ENCODE measurements around the gene HECTD4. TPM values are rescaled to one million over a fixed set of nuclear protein-coding genes. Genes with fewer than 3 reads are reported as not detected.

Gene HECTD4
- total RNA-seq, 2 experiments from 2014 or later = 34.5 to 62.4 TPM

DNA sequence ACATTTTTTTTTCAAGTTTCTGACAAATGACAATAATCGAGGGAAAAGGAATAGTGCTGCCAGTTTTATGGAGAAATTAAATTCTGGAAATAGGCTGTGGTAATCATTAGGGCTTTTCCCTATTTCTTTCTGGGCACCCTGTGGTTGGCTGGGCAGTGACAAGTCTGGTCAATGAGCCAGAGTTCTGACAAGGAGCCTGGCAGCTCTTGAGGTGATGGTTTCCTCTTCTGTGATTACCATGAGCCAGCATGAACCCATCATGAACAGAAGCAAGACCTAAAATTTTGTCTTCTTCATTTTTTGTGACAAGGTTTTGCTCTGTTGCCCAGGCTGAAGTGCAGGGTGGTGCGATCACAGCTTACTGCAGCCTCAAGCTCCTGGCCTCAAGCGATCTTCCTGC, 141.1 kb downstream of the HECTD4 start:
- H3K79me2 ChIP-seq (ENCODE audit: insufficient read depth, low read depth, low read length) = no peaks in the 10 kb centered on the region
- peaks cover 79% of the 10 kb centered on the region for H3K36me3 ChIP-seq (ENCODE audit: insufficient read depth, low read length)
- no peak for TF ChIP-seq EZH2phosphoT487 (IDR thresholded peaks at IDR 0.05; ENCODE audit: borderline replicate concordance, low read depth, low read length)
- no peak for TF ChIP-seq CTCF (conservative IDR thresholded peaks at IDR 0.05; ENCODE audit: low read length)
- BruUV-seq (replicated peaks) = no TSS peak
- no peak overlapping the region for H3K4me2 ChIP-seq (ENCODE audit: low read length)
- no peaks in the 10 kb centered on the region for H3K9me2 ChIP-seq (ENCODE audit: insufficient read depth, low read length)
- intact Hi-C loops (cut with micrococcal nuclease; ENCODE audit: unreplicated experiment) = no loop called here
- POLR2A ChIA-PET = interaction anchor here (0.6 to 1.0 kb wide), 3 partner anchors 10 to 39 kb away, joined by 3 to 4 read pairs (median 3); no protein-coding TSS in a partner anchor
- H3K9me3 ChIP-seq (ENCODE audit: low read length) = no peaks in the 10 kb centered on the region
- H4K20me1 ChIP-seq (ENCODE audit: insufficient read depth, low read length) = no peaks in the 10 kb centered on the region
- H3K4me3 ChIP-seq (ENCODE audit: low read depth, low read length, poor library complexity, severe bottlenecking) = no peak overlapping the region
- no peaks in the 10 kb centered on the region for H3K4me1 ChIP-seq (ENCODE audit: insufficient read depth, low read length, poor library complexity, severe bottlenecking)
- no peak for DNase-seq (ENCODE audit: low spot score)
- H3K27ac ChIP-seq (ENCODE audit: low read depth, low read length, poor library complexity, severe bottlenecking) = no peak overlapping the region
- H2AFZ ChIP-seq (ENCODE audit: low read length) = no peak overlapping the region
- CTCF ChIA-PET (ENCODE audit: unreplicated experiment) = no interaction called here

GRCh38 chr12:112239881-112240280, 142.3 kb downstream of the HECTD4 start:
- Histone ChIP-seq H3K4me3 (ENCODE audit: low read depth, low read length, poor library complexity, severe bottlenecking) (no peak overlapping the region), H3K36me3 (ENCODE audit: insufficient read depth, low read length) (peaks cover 82% of the 10 kb centered on the region), H3K27ac (ENCODE audit: low read depth, low read length, poor library complexity, severe bottlenecking) (no peak overlapping the region), H3K9me3 (ENCODE audit: low read length) (no peaks in the 10 kb centered on the region), H2AFZ (ENCODE audit: low read length) (no peak overlapping the region), H3K9me2 (ENCODE audit: insufficient read depth, low read length) (no peaks in the 10 kb centered on the region), H3K4me2 (ENCODE audit: low read length) (no peak overlapping the region), H3K4me1 (ENCODE audit: insufficient read depth, low read length, poor library complexity, severe bottlenecking) (no peaks in the 10 kb centered on the region), H3K79me2 (ENCODE audit: insufficient read depth, low read depth, low read length) (no peaks in the 10 kb centered on the region), H4K20me1 (ENCODE audit: insufficient read depth, low read length) (no peaks in the 10 kb centered on the region)
- ChIA-PET CTCF (ENCODE audit: unreplicated experiment) (no interaction called here), POLR2A (interaction anchor here (0.6 kb wide), 1 partner anchor 131 kb away, joined by 3 read pairs; no protein-coding TSS in a partner anchor)
- TF ChIP-seq CTCF (conservative IDR thresholded peaks at IDR 0.05; ENCODE audit: low read length) = no peak
- no peak for TF ChIP-seq EZH2phosphoT487 (IDR thresholded peaks at IDR 0.05; ENCODE audit: borderline replicate concordance, low read depth, low read length)
- intact Hi-C loops (cut with micrococcal nuclease; ENCODE audit: unreplicated experiment) = no loop called here
- BruUV-seq (replicated peaks) = no TSS peak
- no peak for DNase-seq (ENCODE audit: low spot score)

GRCh38 chr12:112239020-112239419, 143.2 kb downstream of the HECTD4 start:
- Histone ChIP-seq H4K20me1 (ENCODE audit: insufficient read depth, low read length) (no peaks in the 10 kb centered on the region), H2AFZ (ENCODE audit: low read length) (no peak overlapping the region), H3K36me3 (ENCODE audit: insufficient read depth, low read length) (peaks cover 83% of the 10 kb centered on the region), H3K27ac (ENCODE audit: low read depth, low read length, poor library complexity, severe bottlenecking) (no peak overlapping the region), H3K4me1 (ENCODE audit: insufficient read depth, low read length, poor library complexity, severe bottlenecking) (no peaks in the 10 kb centered on the region), H3K9me3 (ENCODE audit: low read length) (no peaks in the 10 kb centered on the region), H3K4me3 (ENCODE audit: low read depth, low read length, poor library complexity, severe bottlenecking) (no peak overlapping the region), H3K79me2 (ENCODE audit: insufficient read depth, low read depth, low read length) (no peaks in the 10 kb centered on the region), H3K9me2 (ENCODE audit: insufficient read depth, low read length) (no peaks in the 10 kb centered on the region), H3K4me2 (ENCODE audit: low read length) (no peak overlapping the region)
- CTCF ChIA-PET (ENCODE audit: unreplicated experiment) = interaction anchor here (0.6 kb wide), 1 partner anchor 1268 kb away, joined by 3 read pairs; no protein-coding TSS in a partner anchor
- POLR2A ChIA-PET = interaction anchor here (0.8 to 1.7 kb wide), 2 partner anchors 12 to 326 kb away, joined by 3 to 4 read pairs; no protein-coding TSS in a partner anchor
- intact Hi-C loops (cut with micrococcal nuclease; ENCODE audit: unreplicated experiment) = no loop called here
- DNase-seq (ENCODE audit: low spot score) = no peak
- TF ChIP-seq EZH2phosphoT487 (IDR thresholded peaks at IDR 0.05; ENCODE audit: borderline replicate concordance, low read depth, low read length) = no peak
- no peak for TF ChIP-seq CTCF (conservative IDR thresholded peaks at IDR 0.05; ENCODE audit: low read length)
- no TSS peak for BruUV-seq (replicated peaks)
